C4-2B (cell line): ENCODE data around the gene FAM169A.
"Not testable (repeated sequence)": the region's sequence is repeated elsewhere in the genome, so short reads cannot be mapped to it uniquely, and the experiment has no call there.

ENCODE experiments used
- H3K27ac ChIP-seq: fragments of 450-650 bp; 2 replicates; pipeline ENCODE4 v1.5.1; 2017
- ZFX ChIP-seq: fragments of 450-650 bp; IDR thresholded peaks from 2 replicates; pipeline ENCODE4 v1.6.1; 2017
- TF ChIP-seq, protein P1 (sequence below): fragments of 450-650 bp; conservative IDR thresholded peaks from 2 replicates; pipeline ENCODE4 v1.5.1; 2017; ENCODE audit warnings: mild to moderate bottlenecking

FAM169A gene

GRCh38 chr5:74865804-74866595 lies at the start of gene FAM169A:
Gene FAM169A, minus strand, starts transcription at chr5:74866387. Its CDS starts 24,711 bp downstream, at chr5:74841676.
- H3K27ac ChIP-seq: peak within 1 kb of the TSS; percentile 66
- TF ChIP-seq, protein P1, sequence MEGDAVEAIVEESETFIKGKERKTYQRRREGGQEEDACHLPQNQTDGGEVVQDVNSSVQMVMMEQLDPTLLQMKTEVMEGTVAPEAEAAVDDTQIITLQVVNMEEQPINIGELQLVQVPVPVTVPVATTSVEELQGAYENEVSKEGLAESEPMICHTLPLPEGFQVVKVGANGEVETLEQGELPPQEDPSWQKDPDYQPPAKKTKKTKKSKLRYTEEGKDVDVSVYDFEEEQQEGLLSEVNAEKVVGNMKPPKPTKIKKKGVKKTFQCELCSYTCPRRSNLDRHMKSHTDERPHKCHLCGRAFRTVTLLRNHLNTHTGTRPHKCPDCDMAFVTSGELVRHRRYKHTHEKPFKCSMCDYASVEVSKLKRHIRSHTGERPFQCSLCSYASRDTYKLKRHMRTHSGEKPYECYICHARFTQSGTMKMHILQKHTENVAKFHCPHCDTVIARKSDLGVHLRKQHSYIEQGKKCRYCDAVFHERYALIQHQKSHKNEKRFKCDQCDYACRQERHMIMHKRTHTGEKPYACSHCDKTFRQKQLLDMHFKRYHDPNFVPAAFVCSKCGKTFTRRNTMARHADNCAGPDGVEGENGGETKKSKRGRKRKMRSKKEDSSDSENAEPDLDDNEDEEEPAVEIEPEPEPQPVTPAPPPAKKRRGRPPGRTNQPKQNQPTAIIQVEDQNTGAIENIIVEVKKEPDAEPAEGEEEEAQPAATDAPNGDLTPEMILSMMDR: peak; percentile 25
- peak; percentile 97 for TF ChIP-seq ZFX

DNA sequence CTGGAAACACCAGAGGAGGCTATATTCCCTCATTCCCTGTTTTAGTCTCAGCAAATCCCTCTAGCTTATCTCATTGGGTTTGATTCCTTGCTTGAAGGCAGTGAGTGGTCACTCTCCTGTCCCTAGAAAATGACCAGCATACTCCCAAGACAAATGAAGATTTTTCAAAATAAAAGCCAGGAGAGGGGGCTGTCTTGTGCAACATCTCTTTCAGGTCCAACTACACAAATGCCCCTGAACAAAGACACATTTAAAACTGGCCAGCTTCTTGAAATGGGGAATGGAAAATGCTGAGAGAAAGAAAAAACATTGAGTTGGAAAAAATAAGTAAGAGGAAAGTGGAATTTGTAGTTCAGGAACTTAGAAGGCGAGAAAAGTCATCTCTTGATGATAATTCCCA lies 49.3 kb upstream of the FAM169A start:
- no peak for TF ChIP-seq ZFX
- TF ChIP-seq, protein P1: no peak
- H3K27ac ChIP-seq: no peak overlapping the region

- not testable (repeated sequence) for H3K27ac ChIP-seq
These were observed 45.2 kb upstream of the FAM169A start for GRCh38 chr5:74911421-74911820.

DNA sequence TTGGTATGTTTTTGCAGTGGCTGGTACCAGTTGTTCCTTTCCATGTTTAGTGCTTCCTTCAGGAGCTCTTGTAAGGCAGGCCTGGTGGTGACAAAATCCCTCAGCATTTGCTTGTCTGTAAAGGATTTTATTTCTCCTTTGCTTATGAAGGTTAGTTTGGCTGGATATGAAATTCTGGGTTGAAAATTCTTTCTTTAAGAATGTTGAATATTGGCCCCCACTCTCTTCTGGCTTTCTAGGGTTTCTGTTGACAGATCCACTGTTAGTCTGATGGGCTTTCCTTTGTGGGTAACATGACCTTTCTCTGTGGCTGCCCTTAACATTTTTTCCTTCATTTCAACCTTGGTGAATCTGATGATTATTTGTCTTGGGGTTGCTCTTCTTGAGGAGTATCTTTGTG lies 43.7 kb upstream of the FAM169A start:
- not testable (repeated sequence) for H3K27ac ChIP-seq

DNA sequence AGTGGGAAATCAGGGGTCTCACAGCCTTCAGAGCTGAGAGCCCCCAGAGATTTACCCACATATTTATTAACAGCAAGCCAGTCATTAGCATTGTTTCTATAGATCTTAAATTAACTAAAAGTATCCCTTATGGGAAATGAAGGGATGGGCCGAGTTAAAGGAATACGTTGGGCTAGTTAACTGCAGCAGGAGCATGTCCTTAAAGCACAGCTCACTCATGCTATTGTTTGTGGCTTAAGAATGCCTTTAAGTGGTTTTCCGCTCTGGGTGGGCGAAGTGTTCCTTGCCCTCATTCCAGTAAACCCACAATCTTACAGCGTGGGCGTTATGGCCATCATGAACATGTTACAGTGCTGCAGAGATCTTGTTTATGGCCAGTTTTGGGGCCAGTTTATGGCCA lies 42.0 kb upstream of the FAM169A start:
- not testable (repeated sequence) for H3K27ac ChIP-seq

GRCh38 chr5:74904713-74905112 lies 38.5 kb upstream of the FAM169A start:
- not testable (repeated sequence) for H3K27ac ChIP-seq

GRCh38 chr5:74903165-74903787 lies 37.1 kb upstream of the FAM169A start:
- H3K27ac ChIP-seq: no peak overlapping the region
- TF ChIP-seq, protein P1: peak; percentile 94
- TF ChIP-seq ZFX: no peak

- no peak overlapping the region for H3K27ac ChIP-seq
These were observed 30.9 kb upstream of the FAM169A start for GRCh38 chr5:74897049-74897448.

DNA sequence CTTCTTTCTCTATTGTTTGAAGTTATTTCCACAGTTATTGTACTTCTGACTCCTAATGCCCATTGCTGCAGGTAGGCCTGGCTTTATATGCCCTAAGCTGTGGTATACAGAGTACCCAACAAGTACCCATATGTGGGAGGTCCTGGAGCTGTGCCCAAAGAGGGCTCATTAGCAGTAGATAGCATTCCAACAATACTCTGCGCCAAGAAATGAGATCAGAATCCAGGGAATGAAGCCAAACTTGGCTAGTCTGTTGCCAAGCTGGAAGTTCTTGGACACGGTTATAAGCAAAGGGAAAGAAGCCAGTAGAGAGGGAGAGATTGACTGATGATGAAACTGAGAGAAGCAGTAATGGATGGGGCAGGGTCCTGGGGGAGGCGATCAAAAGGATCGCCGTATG lies 29.7 kb upstream of the FAM169A start:
- TF ChIP-seq, protein P1: no peak
- TF ChIP-seq ZFX: no peak
- H3K27ac ChIP-seq: no peak overlapping the region

More at GRCh38 chr5:74897049-74897448, 30.9 kb upstream of the FAM169A start:
- TF ChIP-seq ZFX: no peak
- TF ChIP-seq, protein P1: no peak
